Astrocyte of the spinal cord (primary cell): ENCODE results near the gene TMEM51.
A peak's percentile ranks its signal among the peaks of the same experiment; 100 is the strongest.
"Not testable (repeated sequence)": the region's sequence is repeated elsewhere in the genome, so short reads cannot be mapped to it uniquely, and the experiment has no call there.

Experiments
- DNase-seq: peaks from one replicate; pipeline ENCODE4 v3.0.0; 2011; ENCODE audit warnings: low read depth, low spot score
- H3K4me3 ChIP-seq: 2 replicates; pipeline ENCODE4 v1.5.1; 2011; ENCODE audit warnings: low read depth, mild to moderate bottlenecking, low read length, moderate library complexity
- in situ Hi-C: cut with HindIII; loops from 2 replicates; pipeline ENCODE4 v1.10.0; 2017; ENCODE audit warnings: low sequenced_read_pairs
- TF ChIP-seq, protein P1 (sequence below): IDR thresholded peaks from 2 replicates; pipeline ENCODE4 v1.5.1; 2012; ENCODE audit warnings: low read depth, mild to moderate bottlenecking, low read length, inconsistent platforms

TMEM51 gene

DNA sequence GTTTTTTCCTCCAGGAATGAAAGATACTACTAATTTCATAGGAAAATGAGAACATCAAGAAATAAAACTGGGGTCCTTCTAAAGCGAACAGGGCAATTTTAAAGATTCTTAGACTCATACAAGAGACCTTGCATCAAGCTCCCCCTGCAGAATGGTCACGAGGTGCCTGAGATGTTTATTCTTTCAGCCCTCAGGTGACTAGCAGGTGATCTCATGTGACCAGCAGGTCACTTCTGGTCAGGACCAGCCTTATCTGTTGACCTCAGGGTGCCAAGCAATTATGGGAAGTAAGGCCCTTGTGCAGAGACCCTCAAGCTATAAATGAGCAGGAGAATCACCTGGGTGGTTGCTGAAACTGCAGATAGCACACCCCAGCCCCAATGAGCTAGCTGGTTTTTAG lies 20.6 kb upstream of the TMEM51 start:
- H3K4me3 ChIP-seq: no peak overlapping the region
- no peak for DNase-seq
- in situ Hi-C loops: loop anchor here (25.0 kb wide), 1 partner anchor 304 kb away; the partner anchor contains the start of gene CTRC
- TF ChIP-seq, protein P1, sequence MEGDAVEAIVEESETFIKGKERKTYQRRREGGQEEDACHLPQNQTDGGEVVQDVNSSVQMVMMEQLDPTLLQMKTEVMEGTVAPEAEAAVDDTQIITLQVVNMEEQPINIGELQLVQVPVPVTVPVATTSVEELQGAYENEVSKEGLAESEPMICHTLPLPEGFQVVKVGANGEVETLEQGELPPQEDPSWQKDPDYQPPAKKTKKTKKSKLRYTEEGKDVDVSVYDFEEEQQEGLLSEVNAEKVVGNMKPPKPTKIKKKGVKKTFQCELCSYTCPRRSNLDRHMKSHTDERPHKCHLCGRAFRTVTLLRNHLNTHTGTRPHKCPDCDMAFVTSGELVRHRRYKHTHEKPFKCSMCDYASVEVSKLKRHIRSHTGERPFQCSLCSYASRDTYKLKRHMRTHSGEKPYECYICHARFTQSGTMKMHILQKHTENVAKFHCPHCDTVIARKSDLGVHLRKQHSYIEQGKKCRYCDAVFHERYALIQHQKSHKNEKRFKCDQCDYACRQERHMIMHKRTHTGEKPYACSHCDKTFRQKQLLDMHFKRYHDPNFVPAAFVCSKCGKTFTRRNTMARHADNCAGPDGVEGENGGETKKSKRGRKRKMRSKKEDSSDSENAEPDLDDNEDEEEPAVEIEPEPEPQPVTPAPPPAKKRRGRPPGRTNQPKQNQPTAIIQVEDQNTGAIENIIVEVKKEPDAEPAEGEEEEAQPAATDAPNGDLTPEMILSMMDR: no peak

DNA sequence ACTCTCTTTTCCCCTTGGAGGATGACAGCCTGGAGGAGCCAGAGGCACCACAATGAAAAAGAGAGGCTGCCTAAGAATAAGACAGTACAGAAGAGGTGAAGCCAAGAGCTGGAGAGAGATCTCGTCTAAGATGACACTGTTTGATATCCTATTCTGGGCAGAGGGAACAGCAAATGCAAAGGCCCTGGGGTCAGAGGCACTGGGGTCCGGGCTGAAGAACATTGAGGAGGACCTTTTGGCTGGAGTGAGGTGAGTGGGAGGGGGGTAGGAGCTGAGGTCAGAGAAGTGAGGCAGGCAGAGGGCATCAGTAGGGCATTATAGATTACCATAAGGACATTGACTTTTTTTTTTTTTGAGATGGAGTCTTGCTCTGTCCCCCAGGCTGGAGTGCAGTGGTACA lies 19.3 kb upstream of the TMEM51 start:
- in situ Hi-C loops: loop anchor here (25.0 kb wide), 1 partner anchor 303 kb away; the partner anchor contains the start of gene CTRC
- TF ChIP-seq, protein P1: no peak
- no peak overlapping the region for H3K4me3 ChIP-seq
- no peak for DNase-seq

DNA sequence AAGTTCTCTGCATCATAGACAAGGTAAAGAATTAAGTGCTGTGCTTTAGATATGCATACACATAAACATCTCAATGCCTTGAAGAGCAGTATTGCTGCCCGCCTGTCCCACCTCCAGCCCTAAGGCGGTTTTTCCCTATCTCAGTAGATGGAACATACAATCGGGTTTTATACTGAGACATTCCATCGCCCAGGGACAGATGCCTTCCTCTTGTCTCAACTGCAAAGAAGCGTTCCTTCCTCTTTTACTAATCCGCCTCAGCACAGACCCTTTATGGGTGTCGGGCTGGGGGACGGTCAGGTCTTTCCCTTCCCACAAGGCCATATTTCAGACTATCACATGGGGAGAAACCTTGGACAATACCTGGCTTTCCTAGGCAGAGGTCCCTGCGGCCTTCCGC lies 17.9 kb upstream of the TMEM51 start:
- not testable (repeated sequence) for DNase-seq, H3K4me3 ChIP-seq
- in situ Hi-C loops: loop anchor here (25.0 kb wide), 1 partner anchor 302 kb away; the partner anchor contains the start of gene CTRC

DNA sequence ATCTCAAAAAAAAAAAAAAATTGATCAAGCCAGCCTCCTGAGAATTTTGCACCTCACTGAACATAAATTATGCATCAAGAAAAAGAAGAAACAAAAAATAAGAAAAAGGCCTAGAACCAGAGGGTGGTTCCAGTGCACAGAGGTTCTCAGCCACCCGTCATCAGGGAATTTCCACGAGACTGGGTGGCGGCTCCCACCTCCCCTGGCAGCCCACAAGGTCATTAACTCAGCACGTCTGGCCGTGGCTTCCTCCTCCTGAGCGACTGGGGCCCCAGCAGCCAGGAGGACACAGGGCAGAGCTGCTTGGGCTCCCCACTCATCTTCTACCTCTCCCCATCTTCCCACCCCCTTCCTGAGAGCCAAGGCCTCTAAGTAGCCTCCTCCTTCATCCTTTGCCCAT lies 15.7 kb upstream of the TMEM51 start:
- no peak for DNase-seq
- in situ Hi-C loops: loop anchor here (25.0 kb wide), 1 partner anchor 299 kb away; the partner anchor contains the start of gene CTRC
- TF ChIP-seq, protein P1: no peak

DNA sequence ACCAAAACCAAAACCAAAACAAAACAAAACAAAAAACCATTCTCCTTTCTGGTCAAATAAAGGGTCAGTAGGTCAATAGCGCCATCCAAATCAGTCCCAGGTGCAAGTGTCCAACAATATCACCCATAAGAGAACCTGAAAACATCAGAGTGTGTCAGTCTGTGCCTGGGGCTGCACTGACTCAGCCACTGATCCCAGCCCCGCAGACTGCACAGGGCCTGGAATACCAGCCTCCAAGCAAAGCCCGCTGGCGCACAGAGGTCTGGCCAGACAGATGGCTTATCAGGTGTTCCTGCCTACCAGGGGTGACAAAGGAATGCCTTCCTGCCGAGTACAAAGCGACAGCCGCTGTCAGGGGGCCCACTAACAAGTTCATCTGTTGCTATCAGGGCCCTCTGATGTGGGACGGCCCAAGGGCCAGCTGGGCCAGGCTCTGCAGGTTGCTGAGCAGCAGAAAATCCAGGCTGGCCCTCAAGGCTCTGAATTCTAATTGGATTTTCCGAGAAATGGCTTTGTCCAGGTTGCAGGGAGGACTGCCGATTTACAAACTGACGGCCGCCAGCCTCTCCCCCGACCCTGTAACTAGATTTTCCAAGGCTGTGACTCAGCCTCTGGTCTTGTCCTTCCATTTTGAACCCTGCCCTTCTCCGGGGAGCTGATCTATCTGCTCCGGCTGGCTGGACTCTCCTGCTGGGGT lies 13.7 kb upstream of the TMEM51 start:
- H3K4me3 ChIP-seq: no peak overlapping the region
- TF ChIP-seq, protein P1: no peak
- in situ Hi-C loops: loop anchor here (25.0 kb wide), 1 partner anchor 297 kb away; the partner anchor contains the start of gene CTRC
- DNase-seq: no peak

More for the DNA sequence above, 15.7 kb upstream of the TMEM51 start:
- H3K4me3 ChIP-seq: no peak overlapping the region

DNA sequence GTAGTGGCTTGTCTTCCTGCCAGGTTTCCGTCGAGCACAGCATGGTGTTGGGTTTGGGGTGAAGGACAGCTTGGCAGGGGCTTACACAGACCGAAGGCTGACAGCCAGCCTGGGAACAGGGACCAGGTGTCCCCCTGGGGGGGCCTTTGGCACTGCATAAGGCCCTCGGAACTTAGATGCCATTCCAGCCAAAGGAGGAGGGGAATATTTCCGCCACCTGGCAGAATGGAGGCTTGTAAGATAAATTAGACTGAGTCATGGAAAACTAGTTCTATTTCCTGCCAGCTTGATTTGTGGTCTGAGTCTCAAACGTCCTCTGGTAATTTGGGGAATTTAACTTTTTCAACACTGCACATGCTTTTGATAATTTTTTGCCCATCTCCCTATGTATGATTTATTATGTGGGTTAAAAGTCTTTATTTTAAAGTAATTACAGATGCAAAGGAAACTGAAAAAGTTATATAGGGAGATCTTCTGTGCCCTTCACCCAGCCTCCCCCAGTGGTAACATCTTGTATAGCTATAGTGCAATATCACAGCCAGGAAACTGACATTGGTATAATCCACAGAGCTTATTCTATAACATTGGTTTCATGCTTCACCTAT lies 11.5 kb upstream of the TMEM51 start:
- peak; percentile 67 for DNase-seq

More for the DNA sequence above, 11.5 kb upstream of the TMEM51 start:
- in situ Hi-C loops: loop anchor here (25.0 kb wide), 1 partner anchor 295 kb away; the partner anchor contains the start of gene CTRC
- TF ChIP-seq, protein P1: no peak
- no peak overlapping the region for H3K4me3 ChIP-seq
